Measurements from ENCODE around the gene ATG16L2.

ATG16L2 gene

GRCh38 chr11:72779495-72780128, 34.6 kb upstream of the ATG16L2 start:
- TF ChIP-seq CTCF (IDR thresholded peaks at IDR 0.05; ENCODE audit: low read depth, low read length, missing control alignments): no peak
- no peak overlapping the region for H3K4me3 ChIP-seq (replicated peaks; ENCODE audit: low read depth, low read length)
- no peak for DNase-seq (ENCODE audit: extremely low read depth, low read depth)

- TF ChIP-seq CTCF (IDR thresholded peaks at IDR 0.05; ENCODE audit: low read depth, low read length, missing control alignments): no peak
- H3K4me3 ChIP-seq (replicated peaks; ENCODE audit: low read depth, low read length): peak overlapping the region; percentile 40
- no peak for DNase-seq (ENCODE audit: extremely low read depth, low read depth)
These were observed 33.7 kb upstream of the ATG16L2 start for GRCh38 chr11:72780296-72781062.

GRCh38 chr11:72781063-72781312, 33.2 kb upstream of the ATG16L2 start:
- no peak for DNase-seq (ENCODE audit: extremely low read depth, low read depth)
- no peak for TF ChIP-seq CTCF (IDR thresholded peaks at IDR 0.05; ENCODE audit: low read depth, low read length, missing control alignments)
- peak overlapping the region; percentile 40 for H3K4me3 ChIP-seq (replicated peaks; ENCODE audit: low read depth, low read length)

- no peak for TF ChIP-seq CTCF (IDR thresholded peaks at IDR 0.05; ENCODE audit: low read depth, low read length, missing control alignments)
- H3K4me3 ChIP-seq (replicated peaks; ENCODE audit: low read depth, low read length): peak overlapping the region; percentile 40
- no peak for DNase-seq (ENCODE audit: extremely low read depth, low read depth)
These were observed 32.7 kb upstream of the ATG16L2 start for GRCh38 chr11:72781313-72782080.

DNA sequence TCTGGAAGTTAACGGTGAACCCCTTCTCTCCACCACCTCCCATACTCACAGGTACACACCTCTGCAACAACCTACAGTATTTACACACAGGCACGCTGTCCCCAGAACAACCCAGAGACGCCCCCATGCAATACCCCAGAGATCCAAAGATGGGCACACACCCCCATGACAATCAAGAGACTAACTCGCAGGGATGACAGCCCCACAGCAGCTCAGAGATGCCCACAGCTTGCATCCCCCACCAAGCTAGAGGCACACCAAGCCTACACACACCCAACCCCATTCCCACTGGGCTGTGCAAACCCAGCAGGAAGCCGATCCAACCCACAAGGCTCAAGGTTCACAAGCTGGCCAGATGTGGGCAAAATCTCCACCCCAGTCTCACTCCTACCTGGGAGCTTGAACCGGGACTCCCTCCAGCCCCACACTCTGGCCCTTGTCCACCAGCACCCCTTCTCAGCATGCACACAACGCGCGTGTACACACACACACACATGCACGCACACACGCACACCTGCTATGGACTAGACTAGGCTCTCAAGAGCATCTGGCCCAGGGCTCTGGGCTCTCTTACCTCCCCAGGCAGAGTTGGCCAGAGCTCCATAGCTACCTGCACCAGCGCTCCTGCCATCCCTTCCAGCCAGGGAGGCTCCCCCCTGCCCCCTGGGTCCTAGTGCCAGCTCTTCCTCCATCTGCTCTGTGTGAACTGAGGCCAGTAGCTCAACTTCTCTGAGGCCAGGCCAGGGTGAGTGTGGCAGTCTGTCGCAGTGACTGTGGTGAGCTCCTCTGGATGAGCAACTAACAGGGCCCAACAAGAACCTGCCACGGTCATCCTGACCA, 31.9 kb upstream of the ATG16L2 start:
- DNase-seq (ENCODE audit: extremely low read depth, low read depth): no peak
- TF ChIP-seq CTCF (IDR thresholded peaks at IDR 0.05; ENCODE audit: low read depth, low read length, missing control alignments): no peak
- no peak overlapping the region for H3K4me3 ChIP-seq (replicated peaks; ENCODE audit: low read depth, low read length)

DNA sequence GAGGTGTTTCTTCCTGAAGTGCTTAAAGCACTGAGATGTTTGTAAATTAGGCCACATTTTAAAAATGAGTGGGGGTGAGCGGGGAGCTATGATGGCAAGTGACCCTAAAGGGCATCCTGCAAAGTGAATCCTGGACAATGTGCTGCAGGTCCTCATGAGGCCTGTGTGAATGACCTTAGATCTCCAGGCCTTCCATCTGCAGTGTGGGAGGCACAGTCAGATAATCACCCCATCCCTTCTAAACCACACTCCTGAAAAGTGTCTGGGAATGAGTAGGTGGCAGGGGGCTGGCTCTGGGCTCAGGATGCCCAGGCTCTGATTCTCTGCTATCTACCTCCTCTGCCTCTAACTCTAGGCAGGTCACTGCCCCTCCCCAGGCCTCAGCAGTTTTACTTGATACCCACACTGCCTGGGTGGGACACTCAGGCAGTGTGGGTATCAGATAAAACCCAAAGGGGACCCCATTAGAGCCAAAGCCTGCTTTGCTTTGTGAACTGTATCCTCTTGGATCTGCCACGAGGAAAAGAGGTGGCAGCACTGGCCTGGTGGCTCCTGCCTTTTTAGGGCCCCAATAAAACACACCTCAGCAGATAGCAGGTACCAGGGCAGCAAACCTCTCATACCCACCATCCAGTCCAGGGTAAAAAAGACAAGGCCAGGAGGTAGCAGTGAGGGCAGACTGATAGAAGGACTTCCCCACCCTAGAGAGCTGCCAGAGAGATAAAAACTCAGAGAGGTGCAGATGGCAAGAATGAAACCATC, 30.9 kb upstream of the ATG16L2 start:
- no peak for TF ChIP-seq CTCF (IDR thresholded peaks at IDR 0.05; ENCODE audit: low read depth, low read length, missing control alignments)

More for the DNA sequence above, 30.9 kb upstream of the ATG16L2 start:
- no peak for DNase-seq (ENCODE audit: extremely low read depth, low read depth)
- no peak overlapping the region for H3K4me3 ChIP-seq (replicated peaks; ENCODE audit: low read depth, low read length)

All from HFF-Myc (cell line).